ENCODE measurements around the gene MIGA1.

MIGA1 gene

GRCh38 chr1:77925956-77926355, 146.5 kb downstream of the MIGA1 start:
- no peak for DNase-seq

GRCh38 chr1:77926561-77927357, 147.3 kb downstream of the MIGA1 start:
- DNase-seq: no peak

- DNase-seq: no peak
Observed at GRCh38 chr1:77927414-77927813, 148.0 kb downstream of the MIGA1 start.

Measured in stimulated activated CD4-positive, alpha-beta T cell treated with anti-CD3 and anti-CD28 coated beads, Interleukin-2, amount 100 ng/mL, for 24 hours (primary cell).